ENCODE data around the gene ZNHIT3. TPM values are rescaled to one million over a fixed set of nuclear protein-coding genes. Genes with fewer than 3 reads are reported as not detected.

ZNHIT3 gene
- total RNA-seq, 1 experiment from 2014 or later: 72.1 TPM

DNA sequence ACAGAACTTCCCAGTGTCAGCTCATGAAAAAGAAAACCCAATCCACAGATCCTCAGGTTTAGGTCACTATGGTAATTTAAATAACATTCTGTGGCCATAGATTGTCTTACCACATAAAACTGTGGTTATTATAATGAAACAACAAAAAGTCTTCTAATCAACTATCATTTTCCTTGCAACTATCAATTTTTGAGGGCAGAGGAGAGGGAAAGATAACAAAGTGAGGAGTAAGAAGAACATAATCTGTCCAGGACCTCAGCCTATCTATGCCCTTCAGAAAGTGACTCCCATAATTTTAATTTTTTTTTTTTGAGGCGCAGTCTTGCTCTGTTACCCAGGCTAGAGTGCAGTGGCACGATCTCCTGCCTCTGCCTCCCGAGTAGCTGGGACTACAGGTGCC lies 54.2 kb downstream of the ZNHIT3 start:
- Histone ChIP-seq H3K27me3 (ENCODE audit: low read length) (no peaks in the 10 kb centered on the region), H3K4me2 (ENCODE audit: low read depth, low read length, poor library complexity, severe bottlenecking) (no peak overlapping the region), H3K9me2 (replicated peaks; ENCODE audit: insufficient read depth, low read length) (no peaks in the 10 kb centered on the region), H3K36me3 (ENCODE audit: insufficient read depth, low read length) (peaks cover 19% of the 10 kb centered on the region; the same call in 1 of the 2 replicates), H3K79me2 (ENCODE audit: low read length) (peaks cover 40% of the 10 kb centered on the region), H3K9me3 (ENCODE audit: low read length) (no peaks in the 10 kb centered on the region), H3K27ac (ENCODE audit: low read length) (no peak overlapping the region), H2AFZ (ENCODE audit: low read length) (no peak overlapping the region), H3K4me1 (ENCODE audit: low read length) (peaks cover 15% of the 10 kb centered on the region), H3K9ac (ENCODE audit: low read length) (no peak overlapping the region), H4K20me1 (ENCODE audit: insufficient read depth, low read depth, low read length) (no peaks in the 10 kb centered on the region), H3K4me3 (ENCODE audit: low read length) (no peak overlapping the region)
- no peak for DNase-seq

DNA sequence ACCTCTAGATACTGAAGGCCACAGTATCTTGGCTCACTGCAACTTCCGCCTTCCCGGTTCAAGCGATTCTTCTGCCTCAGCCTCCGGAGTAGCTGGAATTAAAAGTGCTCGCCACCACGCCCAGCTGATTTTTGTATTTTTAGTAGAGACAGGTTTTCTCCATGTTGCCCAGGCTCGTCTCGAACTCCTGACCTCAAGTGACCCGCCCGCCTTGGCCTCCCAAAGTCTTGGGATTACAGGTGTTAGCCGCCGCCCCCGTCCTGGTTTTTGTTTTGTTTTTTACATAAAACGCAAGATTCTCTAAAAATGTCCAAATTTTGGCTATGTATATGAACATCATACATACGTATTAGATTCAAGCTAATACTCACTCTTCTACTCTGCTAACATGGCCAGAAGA lies 56.3 kb downstream of the ZNHIT3 start:
- Histone ChIP-seq H3K36me3 (ENCODE audit: insufficient read depth, low read length) (peaks cover 14% of the 10 kb centered on the region; the same call in 1 of the 2 replicates), H3K27me3 (ENCODE audit: low read length) (no peaks in the 10 kb centered on the region), H3K79me2 (ENCODE audit: low read length) (peaks cover 42% of the 10 kb centered on the region), H3K4me2 (ENCODE audit: low read depth, low read length, poor library complexity, severe bottlenecking) (peak overlapping the region; percentile 82), H3K27ac (ENCODE audit: low read length) (no peak overlapping the region), H3K4me1 (ENCODE audit: low read length) (peaks cover 20% of the 10 kb centered on the region), H3K4me3 (ENCODE audit: low read length) (no peak overlapping the region), H2AFZ (ENCODE audit: low read length) (no peak overlapping the region), H3K9ac (ENCODE audit: low read length) (no peak overlapping the region), H3K9me3 (ENCODE audit: low read length) (no peaks in the 10 kb centered on the region), H3K9me2 (replicated peaks; ENCODE audit: insufficient read depth, low read length) (no peaks in the 10 kb centered on the region), H4K20me1 (ENCODE audit: insufficient read depth, low read depth, low read length) (peaks cover 6% of the 10 kb centered on the region; the same call in 1 of the 2 replicates)
- DNase-seq: no peak

DNA sequence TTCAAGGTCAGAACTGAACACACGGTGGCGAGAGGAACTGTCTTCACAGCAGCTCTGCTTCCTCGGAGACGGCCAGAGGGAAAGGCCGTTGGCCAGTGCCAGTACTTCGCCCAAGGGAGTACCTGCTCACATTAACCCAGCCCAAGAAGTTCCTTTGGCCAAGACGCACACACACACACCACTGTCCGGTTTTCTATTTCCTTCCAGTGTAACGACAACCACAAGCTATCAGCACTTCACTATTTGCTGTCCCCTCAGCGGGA lies 57.5 kb downstream of the ZNHIT3 start:
- Histone ChIP-seq H3K36me3 (ENCODE audit: insufficient read depth, low read length) (peaks cover 10% of the 10 kb centered on the region; the same call in 1 of the 2 replicates), H4K20me1 (ENCODE audit: insufficient read depth, low read depth, low read length) (peaks cover 6% of the 10 kb centered on the region; the same call in 1 of the 2 replicates), H2AFZ (ENCODE audit: low read length) (no peak overlapping the region), H3K27me3 (ENCODE audit: low read length) (no peaks in the 10 kb centered on the region), H3K27ac (ENCODE audit: low read length) (peak overlapping the region; percentile 91), H3K9me2 (replicated peaks; ENCODE audit: insufficient read depth, low read length) (no peaks in the 10 kb centered on the region), H3K4me3 (ENCODE audit: low read length) (peak overlapping the region; percentile 100), H3K9ac (ENCODE audit: low read length) (peak overlapping the region; percentile 100), H3K4me1 (ENCODE audit: low read length) (peaks cover 28% of the 10 kb centered on the region), H3K9me3 (ENCODE audit: low read length) (no peaks in the 10 kb centered on the region), H3K4me2 (ENCODE audit: low read depth, low read length, poor library complexity, severe bottlenecking) (peak overlapping the region; percentile 82), H3K79me2 (ENCODE audit: low read length) (peaks cover 51% of the 10 kb centered on the region)
- DNase-seq: peak; percentile 78

DNA sequence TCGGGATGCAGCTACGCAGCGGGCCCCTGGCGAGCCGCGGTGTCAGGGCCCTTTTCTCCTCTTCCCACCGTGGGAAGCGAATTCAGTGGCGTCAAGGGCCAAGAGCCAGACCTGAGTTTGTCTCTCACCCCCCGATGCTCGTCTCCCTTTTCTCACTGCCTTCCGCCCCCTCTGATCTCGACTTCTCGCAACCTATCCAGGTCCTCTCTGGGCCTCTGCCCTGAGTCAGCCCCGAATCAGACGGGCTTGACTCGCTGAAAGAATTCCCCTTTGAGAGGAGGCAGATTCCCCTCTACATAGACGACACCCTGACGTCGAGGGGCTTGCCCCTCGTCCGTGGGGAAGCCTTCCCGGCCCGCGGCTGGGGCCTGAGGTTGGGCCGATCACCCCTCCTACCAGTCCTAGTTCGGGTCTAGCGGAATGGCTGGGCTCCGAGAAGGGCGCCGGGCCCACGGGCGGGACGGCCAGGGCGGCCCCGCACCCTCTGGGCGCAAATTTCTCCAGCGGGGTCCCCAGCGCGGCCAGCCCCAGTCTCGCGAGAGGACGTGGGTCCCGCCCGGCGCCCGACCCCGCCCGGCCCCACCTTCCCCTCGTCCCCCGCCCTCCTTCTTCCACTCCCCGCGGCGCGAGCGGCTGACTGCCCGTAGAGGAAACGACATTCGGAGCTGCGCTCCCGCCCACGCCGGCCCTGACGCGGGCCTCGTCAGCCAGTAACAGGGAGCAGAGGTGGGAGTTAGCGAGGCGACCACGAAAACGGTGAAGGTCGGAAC lies 58.0 kb downstream of the ZNHIT3 start, which contains the start of gene GGNBP2:
GGNBP2 (plus strand) TSS at position 613 of the 770 bp plus-strand sequence. CDS start 806 bp downstream, outside the sequence.
- Histone ChIP-seq H3K79me2 (ENCODE audit: low read length) (peaks cover 56% of the 10 kb centered on the region), H4K20me1 (ENCODE audit: insufficient read depth, low read depth, low read length) (peaks cover 6% of the 10 kb centered on the region; the same call in 1 of the 2 replicates), H3K4me2 (ENCODE audit: low read depth, low read length, poor library complexity, severe bottlenecking) (peak within 1 kb of the TSS; percentile 82), H3K36me3 (ENCODE audit: insufficient read depth, low read length) (peaks cover 11% of the 10 kb centered on the region; the same call in 1 of the 2 replicates), H3K4me3 (ENCODE audit: low read length) (peak within 1 kb of the TSS; percentile 100), H3K9me2 (replicated peaks; ENCODE audit: insufficient read depth, low read length) (no peaks in the 10 kb centered on the region), H2AFZ (ENCODE audit: low read length) (peak within 1 kb of the TSS; percentile 40; the same call in 1 of the 2 replicates), H3K4me1 (ENCODE audit: low read length) (peaks cover 32% of the 10 kb centered on the region), H3K9ac (ENCODE audit: low read length) (peak within 1 kb of the TSS; percentile 100), H3K27ac (ENCODE audit: low read length) (peak within 1 kb of the TSS; percentile 93), H3K27me3 (ENCODE audit: low read length) (no peaks in the 10 kb centered on the region), H3K9me3 (ENCODE audit: low read length) (no peaks in the 10 kb centered on the region)
- peak; percentile 97 for DNase-seq

DNA sequence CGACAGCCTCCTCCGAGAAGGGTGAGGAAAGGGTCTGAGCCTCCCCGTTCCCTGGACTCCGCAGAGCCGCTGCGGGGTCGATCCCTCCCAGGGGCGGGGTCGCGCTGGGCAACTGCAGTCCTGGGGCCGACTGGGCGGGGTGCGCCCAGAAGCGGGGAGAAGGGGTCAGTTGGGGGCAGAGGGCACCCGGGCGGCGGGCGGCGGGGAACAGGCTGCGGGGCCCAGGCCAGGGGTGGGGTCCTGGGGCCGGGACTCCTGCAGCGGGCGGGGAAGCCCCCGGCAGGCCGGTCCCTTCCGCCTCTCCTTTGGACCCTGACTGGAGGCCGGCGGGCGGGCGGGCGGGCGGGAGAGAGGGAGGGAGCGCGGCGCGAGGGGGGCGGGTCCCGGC lies 58.6 kb downstream of the ZNHIT3 start:
- Histone ChIP-seq H3K9me3 (ENCODE audit: low read length) (no peaks in the 10 kb centered on the region), H3K9ac (ENCODE audit: low read length) (peak overlapping the region; percentile 100), H3K27me3 (ENCODE audit: low read length) (no peaks in the 10 kb centered on the region), H3K79me2 (ENCODE audit: low read length) (peaks cover 62% of the 10 kb centered on the region), H3K4me2 (ENCODE audit: low read depth, low read length, poor library complexity, severe bottlenecking) (peak overlapping the region; percentile 82), H3K27ac (ENCODE audit: low read length) (peak overlapping the region; percentile 91), H3K9me2 (replicated peaks; ENCODE audit: insufficient read depth, low read length) (no peaks in the 10 kb centered on the region), H2AFZ (ENCODE audit: low read length) (0 out of 2 replicates have a peak overlapping the region, but pooled peaks have one; percentile 40), H3K4me3 (ENCODE audit: low read length) (peak overlapping the region; percentile 100), H3K36me3 (ENCODE audit: insufficient read depth, low read length) (peaks cover 13% of the 10 kb centered on the region; the same call in 1 of the 2 replicates), H3K4me1 (ENCODE audit: low read length) (peaks cover 37% of the 10 kb centered on the region), H4K20me1 (ENCODE audit: insufficient read depth, low read depth, low read length) (peaks cover 6% of the 10 kb centered on the region; the same call in 1 of the 2 replicates)
- no peak for DNase-seq

Small RNA genes within 50 kb of the gene (small RNA-seq; reads per million reads assigned to genes)
- gene RNA5SP439: not detected

Other genes with a start within 250 kb of the ZNHIT3 start
- gene TBC1D3I, start 222.1 kb upstream of the ZNHIT3 start, total RNA-seq (2014; rRNA removed; shearing (Covaris generic); ENCODE audit: low replicate concordance): not detected in 2 replicates
- gene TBC1D3G, start 162.8 kb upstream of the ZNHIT3 start, total RNA-seq (2014; rRNA removed; shearing (Covaris generic); ENCODE audit: low replicate concordance): not detected in 2 replicates
- gene TBC1D3H, start 98.2 kb upstream of the ZNHIT3 start, total RNA-seq (2014; rRNA removed; shearing (Covaris generic); ENCODE audit: low replicate concordance): not detected in 2 replicates
- 50.6 and 58.9 TPM in 2 replicates for gene MYO19, start 48.2 kb downstream of the ZNHIT3 start, total RNA-seq (2014; rRNA removed; shearing (Covaris generic); ENCODE audit: low replicate concordance)
- 3.9 and 6.7 TPM in 2 replicates for gene PIGW, start 48.3 kb downstream of the ZNHIT3 start, total RNA-seq (2014; rRNA removed; shearing (Covaris generic); ENCODE audit: low replicate concordance)
- 41.7 and 49.5 TPM in 2 replicates for gene GGNBP2, start 58.2 kb downstream of the ZNHIT3 start, total RNA-seq (2014; rRNA removed; shearing (Covaris generic); ENCODE audit: low replicate concordance)
- gene DHRS11, start 105.2 kb downstream of the ZNHIT3 start, total RNA-seq (2014; rRNA removed; shearing (Covaris generic); ENCODE audit: low replicate concordance): 13.6 and 33.8 TPM in 2 replicates
- gene MRM1, start 114.9 kb downstream of the ZNHIT3 start, total RNA-seq (2014; rRNA removed; shearing (Covaris generic); ENCODE audit: low replicate concordance): 11.7 and 18.0 TPM in 2 replicates

Measured in Karpas-422 (cell line).